ENCODE measurements around the gene IBSP. TPM values are rescaled to one million over a fixed set of nuclear protein-coding genes. Genes with fewer than 3 reads are reported as not detected.

IBSP gene
- total and polyA plus RNA-seq, 2 experiments from 2014 or later, result not detected

DNA sequence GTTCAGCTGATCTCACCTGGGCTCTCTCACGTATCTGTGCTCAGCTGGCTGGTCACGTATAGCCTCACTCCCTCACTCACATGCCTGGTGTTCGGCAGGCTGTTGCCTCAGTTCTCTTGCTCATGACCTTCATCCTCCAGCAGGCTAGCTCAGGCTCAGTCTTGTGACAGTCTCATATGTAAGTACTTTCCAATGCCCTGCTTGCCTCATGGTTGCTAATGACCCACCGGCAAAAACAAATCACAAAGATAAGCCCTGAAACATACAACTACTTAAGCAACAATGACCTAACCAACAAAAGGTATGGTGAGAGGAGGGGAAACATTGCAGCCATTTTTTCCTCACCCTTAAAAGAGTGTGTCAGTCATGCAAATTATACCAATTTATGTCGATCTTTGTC lies 58.4 kb downstream of the IBSP start:
- DNase-seq (ENCODE audit: low read depth in 1 of 2, low spot score in 1 of 2), result no peak
- Histone ChIP-seq H3K9me3 (ENCODE audit: low read depth) (no peaks in the 10 kb centered on the region), H3K27ac (no peak overlapping the region), H3K4me3 (no peak overlapping the region), H3K36me3 (no peaks in the 10 kb centered on the region), H3K27me3 (no peaks in the 10 kb centered on the region), H3K4me1 (ENCODE audit: low read depth) (no peaks in the 10 kb centered on the region)
- TF ChIP-seq, protein P1, sequence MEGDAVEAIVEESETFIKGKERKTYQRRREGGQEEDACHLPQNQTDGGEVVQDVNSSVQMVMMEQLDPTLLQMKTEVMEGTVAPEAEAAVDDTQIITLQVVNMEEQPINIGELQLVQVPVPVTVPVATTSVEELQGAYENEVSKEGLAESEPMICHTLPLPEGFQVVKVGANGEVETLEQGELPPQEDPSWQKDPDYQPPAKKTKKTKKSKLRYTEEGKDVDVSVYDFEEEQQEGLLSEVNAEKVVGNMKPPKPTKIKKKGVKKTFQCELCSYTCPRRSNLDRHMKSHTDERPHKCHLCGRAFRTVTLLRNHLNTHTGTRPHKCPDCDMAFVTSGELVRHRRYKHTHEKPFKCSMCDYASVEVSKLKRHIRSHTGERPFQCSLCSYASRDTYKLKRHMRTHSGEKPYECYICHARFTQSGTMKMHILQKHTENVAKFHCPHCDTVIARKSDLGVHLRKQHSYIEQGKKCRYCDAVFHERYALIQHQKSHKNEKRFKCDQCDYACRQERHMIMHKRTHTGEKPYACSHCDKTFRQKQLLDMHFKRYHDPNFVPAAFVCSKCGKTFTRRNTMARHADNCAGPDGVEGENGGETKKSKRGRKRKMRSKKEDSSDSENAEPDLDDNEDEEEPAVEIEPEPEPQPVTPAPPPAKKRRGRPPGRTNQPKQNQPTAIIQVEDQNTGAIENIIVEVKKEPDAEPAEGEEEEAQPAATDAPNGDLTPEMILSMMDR (IDR thresholded peaks at IDR 0.05; ENCODE audit: low read depth, low read length), result no peak

Other genes with a start within 250 kb of the IBSP start
- gene DSPP, start 191.0 kb upstream of the IBSP start, total RNA-seq, result not detected in 2 replicates
- gene DSPP, start 191.0 kb upstream of the IBSP start, polyA plus RNA-seq, result not detected in 2 replicates
- not detected in 2 replicates for gene DMP1, start 149.3 kb upstream of the IBSP start, total RNA-seq
- gene DMP1, start 149.3 kb upstream of the IBSP start, polyA plus RNA-seq, result not detected in 2 replicates
- not detected in 2 replicates for gene MEPE, start 33.4 kb downstream of the IBSP start, total RNA-seq
- gene MEPE, start 33.4 kb downstream of the IBSP start, polyA plus RNA-seq, result not detected in 2 replicates
- gene SPP1, start 176.2 kb downstream of the IBSP start, total RNA-seq, result 0.12 and 0.25 TPM in 2 replicates
- 0.54 TPM in 1 of 2 replicates, not detected in the other for gene SPP1, start 176.2 kb downstream of the IBSP start, polyA plus RNA-seq
- 27.1 and 31.1 TPM in 2 replicates for gene PKD2, start 208.1 kb downstream of the IBSP start, total RNA-seq
- 16.3 and 19.2 TPM in 2 replicates for gene PKD2, start 208.1 kb downstream of the IBSP start, polyA plus RNA-seq

Measured in cardiac muscle cell (in vitro differentiated cells and primary cell).